Peyer's patch (tissue), 4 donors: Measurements from ENCODE around the gene AJUBA.

Source experiments
- POLR2A ChIP-seq, 2 donors: fragments of 450-650 bp; IDR thresholded peaks; one replicate each; pipeline ENCODE4 v1.5.1; 2017; ENCODE audit warnings: antibody characterized with exemption in 2 of 2, mild to moderate bottlenecking in 2 of 2, moderate library complexity in 2 of 2
- TF ChIP-seq, protein P1 (sequence below), 6 experiments: fragments of 450-650 bp in 4 of 6; fragments of 200-600 bp in 2 of 6; sonication (generic) in 1 of 6; IDR thresholded peaks; one replicate each; pipeline ENCODE4 v1.5.1; 2017 to 2019; ENCODE audit warnings: antibody characterized with exemption in 6 of 6, mild to moderate bottlenecking in 3 of 6, moderate library complexity in 1 of 6

DNA sequence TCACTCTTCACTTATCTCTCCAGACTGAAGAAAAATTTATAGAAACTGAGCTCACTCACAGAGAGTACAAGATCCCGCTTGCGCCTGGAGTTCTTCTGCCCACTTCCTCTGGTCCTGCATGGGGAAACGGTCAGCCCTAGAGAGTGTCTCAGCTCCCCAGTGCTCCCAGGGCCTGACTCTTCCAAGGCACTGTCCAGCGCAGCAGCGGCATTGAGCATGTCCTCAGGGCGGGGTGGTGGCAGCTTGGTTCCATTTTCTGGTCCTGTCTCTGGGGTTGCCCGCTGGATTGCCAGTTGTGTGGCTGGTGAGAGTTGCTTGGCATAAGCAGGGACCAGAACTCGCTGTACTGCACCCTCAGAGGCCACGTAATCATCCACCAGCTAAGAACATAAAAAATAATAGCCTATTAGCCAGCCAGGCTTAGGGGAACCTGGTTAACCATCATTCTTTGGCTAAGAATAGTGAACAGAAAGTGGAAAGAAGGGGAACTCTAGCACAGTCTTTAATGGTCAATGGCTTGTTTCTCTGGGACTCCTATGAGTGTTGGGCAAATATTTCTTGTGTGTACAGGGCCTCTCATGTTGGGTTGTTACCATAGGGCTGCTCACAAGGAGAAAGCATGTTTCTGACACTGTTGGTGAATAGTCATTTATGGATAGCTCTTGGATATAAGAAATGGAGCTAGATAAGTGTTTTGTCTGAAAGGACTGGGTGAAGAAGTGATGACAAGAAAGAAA is 13.7 kb upstream of the AJUBA start:
- TF ChIP-seq POLR2A (IDR thresholded peaks at IDR 0.05): no peak
- TF ChIP-seq, protein P1, sequence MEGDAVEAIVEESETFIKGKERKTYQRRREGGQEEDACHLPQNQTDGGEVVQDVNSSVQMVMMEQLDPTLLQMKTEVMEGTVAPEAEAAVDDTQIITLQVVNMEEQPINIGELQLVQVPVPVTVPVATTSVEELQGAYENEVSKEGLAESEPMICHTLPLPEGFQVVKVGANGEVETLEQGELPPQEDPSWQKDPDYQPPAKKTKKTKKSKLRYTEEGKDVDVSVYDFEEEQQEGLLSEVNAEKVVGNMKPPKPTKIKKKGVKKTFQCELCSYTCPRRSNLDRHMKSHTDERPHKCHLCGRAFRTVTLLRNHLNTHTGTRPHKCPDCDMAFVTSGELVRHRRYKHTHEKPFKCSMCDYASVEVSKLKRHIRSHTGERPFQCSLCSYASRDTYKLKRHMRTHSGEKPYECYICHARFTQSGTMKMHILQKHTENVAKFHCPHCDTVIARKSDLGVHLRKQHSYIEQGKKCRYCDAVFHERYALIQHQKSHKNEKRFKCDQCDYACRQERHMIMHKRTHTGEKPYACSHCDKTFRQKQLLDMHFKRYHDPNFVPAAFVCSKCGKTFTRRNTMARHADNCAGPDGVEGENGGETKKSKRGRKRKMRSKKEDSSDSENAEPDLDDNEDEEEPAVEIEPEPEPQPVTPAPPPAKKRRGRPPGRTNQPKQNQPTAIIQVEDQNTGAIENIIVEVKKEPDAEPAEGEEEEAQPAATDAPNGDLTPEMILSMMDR (IDR thresholded peaks at IDR 0.05): no peak
